GM13976 (cell line): ENCODE data around the gene GNAI1.

ENCODE experiments used
- DNase-seq: peaks from one replicate; pipeline ENCODE4 v3.0.0; 2012; ENCODE audit warnings: low spot score
- in situ Hi-C: fragments of 300-500 bp; cut with MboI; formaldehyde crosslinking; loops from one replicate; pipeline ENCODE4 v1.12.0; 2022; ENCODE audit warnings: low sequenced_read_pairs, mixed read lengths, inconsistent platforms; ENCODE audit not compliant: unreplicated experiment
- TF ChIP-seq, protein P1 (sequence below): IDR thresholded peaks from 2 replicates; pipeline ENCODE4 v1.5.1; 2012; ENCODE audit warnings: borderline replicate concordance, mild to moderate bottlenecking; ENCODE audit not compliant: insufficient read depth; ENCODE audit errors: extremely low read depth, missing control alignments, control extremely low read depth

Gene GNAI1

DNA sequence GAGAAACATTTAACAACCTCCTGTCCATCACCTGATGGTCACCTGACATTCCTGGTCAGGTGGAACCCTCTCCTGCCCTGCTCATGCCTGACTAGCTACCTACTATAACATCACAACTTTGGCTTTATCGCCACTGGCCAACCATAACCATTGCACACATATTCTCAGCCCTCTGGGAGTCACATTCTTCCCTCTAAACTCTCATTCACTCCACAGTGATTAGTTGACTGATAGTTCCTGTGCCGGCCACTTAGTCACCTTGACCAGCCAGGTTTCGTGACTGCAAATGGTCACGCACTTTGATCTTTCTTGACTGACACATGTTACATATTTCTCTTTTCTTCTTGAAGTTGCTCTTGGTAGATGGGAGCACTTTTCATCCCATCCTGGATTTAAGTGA, 50.1 kb downstream of the GNAI1 start:
- no peak for DNase-seq
- TF ChIP-seq, protein P1, sequence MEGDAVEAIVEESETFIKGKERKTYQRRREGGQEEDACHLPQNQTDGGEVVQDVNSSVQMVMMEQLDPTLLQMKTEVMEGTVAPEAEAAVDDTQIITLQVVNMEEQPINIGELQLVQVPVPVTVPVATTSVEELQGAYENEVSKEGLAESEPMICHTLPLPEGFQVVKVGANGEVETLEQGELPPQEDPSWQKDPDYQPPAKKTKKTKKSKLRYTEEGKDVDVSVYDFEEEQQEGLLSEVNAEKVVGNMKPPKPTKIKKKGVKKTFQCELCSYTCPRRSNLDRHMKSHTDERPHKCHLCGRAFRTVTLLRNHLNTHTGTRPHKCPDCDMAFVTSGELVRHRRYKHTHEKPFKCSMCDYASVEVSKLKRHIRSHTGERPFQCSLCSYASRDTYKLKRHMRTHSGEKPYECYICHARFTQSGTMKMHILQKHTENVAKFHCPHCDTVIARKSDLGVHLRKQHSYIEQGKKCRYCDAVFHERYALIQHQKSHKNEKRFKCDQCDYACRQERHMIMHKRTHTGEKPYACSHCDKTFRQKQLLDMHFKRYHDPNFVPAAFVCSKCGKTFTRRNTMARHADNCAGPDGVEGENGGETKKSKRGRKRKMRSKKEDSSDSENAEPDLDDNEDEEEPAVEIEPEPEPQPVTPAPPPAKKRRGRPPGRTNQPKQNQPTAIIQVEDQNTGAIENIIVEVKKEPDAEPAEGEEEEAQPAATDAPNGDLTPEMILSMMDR, result no peak
- in situ Hi-C loops, result no loop called here

GRCh38 chr7:80185571-80185970, 50.9 kb downstream of the GNAI1 start:
- no peak for DNase-seq
- TF ChIP-seq, protein P1, result no peak
- in situ Hi-C loops, result no loop called here

GRCh38 chr7:80186721-80187120, 52.1 kb downstream of the GNAI1 start:
- no peak for DNase-seq
- TF ChIP-seq, protein P1, result no peak
- in situ Hi-C loops, result no loop called here

DNA sequence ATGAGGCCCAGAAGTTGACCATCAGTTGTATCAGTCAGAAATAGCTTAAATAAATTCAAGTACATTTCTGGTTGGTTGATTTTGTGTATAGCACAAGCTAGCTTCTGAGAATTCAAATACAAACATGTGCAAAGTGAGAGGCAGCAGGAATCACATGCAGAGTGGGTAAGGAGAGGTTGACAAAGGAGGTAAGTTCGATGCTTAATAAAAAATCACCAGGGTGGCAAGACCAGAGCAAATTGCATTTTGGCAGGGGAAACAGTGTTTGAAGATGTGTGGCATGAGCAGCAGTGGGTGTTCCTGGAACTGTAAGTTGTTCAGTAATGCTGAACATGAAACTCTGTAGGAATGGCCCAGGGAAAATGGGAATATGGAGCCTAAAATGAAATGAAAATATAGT, 52.6 kb downstream of the GNAI1 start:
- in situ Hi-C loops, result no loop called here
- TF ChIP-seq, protein P1, result no peak
- DNase-seq, result no peak

DNA sequence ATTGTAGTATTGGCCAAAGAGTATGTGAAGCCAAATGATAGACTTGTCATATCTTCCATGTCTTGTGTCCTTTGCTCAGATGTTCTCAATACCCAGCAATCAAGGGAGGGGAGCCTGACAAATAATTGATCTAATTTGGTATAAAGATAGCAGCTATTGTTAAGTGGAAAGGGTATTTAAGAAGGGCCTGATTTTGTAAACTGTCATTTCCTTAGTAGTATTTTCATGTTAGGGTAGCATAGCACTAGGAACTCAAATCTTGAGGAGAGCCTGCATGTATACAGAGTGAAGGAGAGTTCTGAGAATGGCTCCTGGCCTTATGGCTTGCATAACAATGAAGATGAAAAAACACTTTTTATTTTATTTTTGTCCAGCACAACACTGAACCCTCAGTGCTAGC, 53.1 kb downstream of the GNAI1 start:
- TF ChIP-seq, protein P1, result no peak
- in situ Hi-C loops, result no loop called here
- no peak for DNase-seq

DNA sequence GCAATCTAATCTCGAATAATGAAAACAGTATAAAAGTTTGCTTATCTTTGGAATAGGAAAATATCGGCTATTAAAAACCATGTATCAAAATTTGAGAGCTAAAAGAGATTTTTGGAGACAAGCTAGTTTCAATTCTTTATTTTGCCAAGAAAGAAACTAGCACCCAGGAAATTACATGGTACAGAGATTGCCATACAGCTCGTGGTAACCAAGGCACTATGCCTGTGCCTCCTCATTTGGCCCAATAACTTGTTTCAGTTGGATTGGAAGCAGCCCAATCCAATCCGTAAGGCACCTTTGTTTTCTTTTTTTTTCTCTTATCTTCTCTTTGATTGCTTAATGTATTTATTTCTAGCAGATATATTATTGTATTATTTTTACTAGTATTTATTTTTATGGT, 55.0 kb downstream of the GNAI1 start:
- TF ChIP-seq, protein P1, result no peak
- DNase-seq, result no peak
- in situ Hi-C loops, result no loop called here

- in situ Hi-C loops, result no loop called here
- TF ChIP-seq, protein P1, result no peak
- DNase-seq, result no peak
These were observed 63.0 kb downstream of the GNAI1 start for GRCh38 chr7:80197627-80198026.
